GM18505 (cell line): Measurements from ENCODE around the gene GORASP1.

ENCODE experiments used
- ATAC-seq: cut with Tn5 transposase; IDR thresholded peaks from one replicate; pipeline ENCODE4 v1.9.1; 2021; ENCODE audit not compliant: unreplicated experiment
- POLR2A ChIP-seq: IDR thresholded peaks from 4 replicates; pipeline ENCODE4 v1.6.1; 2011; ENCODE audit warnings: borderline replicate concordance; ENCODE audit not compliant: insufficient read depth, insufficient read length; ENCODE audit errors: extremely low read depth

The GORASP1 gene

DNA sequence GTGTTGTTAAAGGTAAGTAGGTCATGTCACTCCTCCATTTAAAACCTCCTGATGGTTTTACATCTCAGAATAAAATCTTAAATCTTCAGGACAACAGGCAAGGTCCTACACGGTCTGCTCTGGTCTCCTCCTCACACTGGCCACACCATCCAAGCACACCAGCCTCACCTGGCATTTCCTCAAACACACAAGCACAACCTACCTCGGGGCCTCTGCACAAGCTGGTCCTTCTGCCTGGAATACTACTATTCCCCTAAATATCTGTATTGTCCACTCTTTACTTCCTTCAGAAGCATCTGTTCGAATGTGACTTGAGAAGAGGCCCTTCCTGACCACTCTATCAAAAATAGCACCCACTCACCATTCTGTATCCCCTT, 1.8 kb downstream of the GORASP1 start:
- no peak for ATAC-seq
- no peak for TF ChIP-seq POLR2A

DNA sequence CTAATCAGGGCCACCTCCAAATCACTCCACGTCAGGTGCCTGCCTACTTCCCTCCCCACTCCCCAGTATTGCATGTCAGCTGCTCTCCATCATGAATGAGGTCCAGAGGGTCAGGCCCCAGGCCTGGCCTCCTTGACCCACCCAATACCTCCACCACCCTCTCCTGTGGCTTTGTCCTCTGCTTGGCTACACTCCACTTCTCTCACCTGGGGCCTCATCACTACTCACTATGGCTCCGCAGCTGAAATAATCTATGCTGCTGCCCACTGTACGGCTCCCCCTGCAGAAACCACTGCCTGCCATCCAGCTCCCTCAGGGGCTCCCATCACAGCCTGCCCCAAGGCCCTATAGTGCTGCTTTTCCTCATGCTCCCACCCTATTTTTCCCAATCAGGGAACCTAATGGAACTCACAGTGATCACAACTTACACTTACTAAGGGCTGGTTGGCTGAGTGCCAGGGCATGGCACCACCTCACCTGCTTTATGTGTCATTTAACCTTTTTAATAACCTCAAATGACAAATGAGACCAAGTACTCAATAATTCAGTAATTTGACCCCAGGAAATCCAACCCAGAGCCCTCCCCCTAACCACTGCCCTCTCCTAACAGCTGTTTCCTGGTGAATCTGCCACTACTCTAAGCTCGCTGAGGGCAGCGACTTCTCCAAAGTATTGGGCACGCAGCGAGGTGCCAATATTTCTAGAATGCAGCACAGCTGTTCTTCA, 2.3 kb downstream of the GORASP1 start:
- TF ChIP-seq POLR2A, result no peak
- no peak for ATAC-seq

DNA sequence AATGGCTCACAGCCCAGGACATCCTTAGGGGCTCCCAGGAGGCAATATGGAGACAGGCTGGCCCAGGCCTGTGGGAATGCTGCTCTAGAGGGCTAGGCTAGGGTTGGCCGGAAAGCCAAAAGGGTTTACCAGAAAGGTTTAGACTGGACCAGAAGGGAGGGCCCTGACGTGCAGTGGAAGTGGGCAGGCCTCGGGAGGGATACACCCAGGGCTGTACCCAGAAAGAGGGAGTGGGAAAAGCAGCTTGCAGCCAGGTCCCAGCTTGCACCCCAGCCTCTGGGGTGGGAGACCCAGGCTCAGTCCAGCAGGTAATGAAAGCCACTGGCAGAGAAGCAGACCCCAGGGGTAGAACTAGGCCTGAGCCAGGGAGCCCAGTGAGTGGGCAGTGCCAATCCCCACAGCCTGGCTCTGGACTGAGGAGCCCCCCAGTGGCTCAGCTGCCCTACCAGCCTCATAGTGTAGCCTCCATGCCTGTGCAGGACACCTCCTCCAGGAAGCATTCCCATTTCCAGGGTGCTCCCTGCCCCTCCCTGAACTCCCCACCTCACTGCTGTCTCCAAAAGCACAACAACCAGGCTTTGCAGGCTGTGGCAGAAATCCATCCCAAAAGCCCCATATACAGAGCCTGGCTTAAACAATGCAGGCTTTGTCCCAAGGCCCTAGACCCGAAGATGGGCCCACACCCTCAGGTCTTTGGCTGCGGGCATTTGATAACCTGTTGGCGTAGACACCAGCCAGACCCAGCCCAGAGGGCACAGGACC, 3.5 kb downstream of the GORASP1 start:
- no peak for ATAC-seq
- no peak for TF ChIP-seq POLR2A

DNA sequence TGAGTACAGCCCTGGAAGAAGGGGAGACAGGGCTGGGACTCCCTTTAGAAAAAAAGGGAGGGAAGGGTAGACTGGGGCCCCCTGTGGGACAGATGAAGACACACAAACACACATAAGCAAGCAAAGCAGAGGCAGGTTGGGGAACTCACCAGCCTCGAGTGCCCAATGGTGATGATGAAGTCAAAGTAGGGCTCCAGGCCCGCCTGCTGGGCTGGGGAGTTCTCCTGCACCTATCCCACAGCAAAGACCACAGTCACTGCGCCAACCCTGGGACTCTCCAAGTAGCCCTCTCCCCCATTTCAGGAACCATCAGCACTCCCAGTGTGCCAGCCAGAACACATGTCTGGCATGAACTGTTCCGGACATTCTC, 4.1 kb downstream of the GORASP1 start:
- no peak for TF ChIP-seq POLR2A
- no peak for ATAC-seq

DNA sequence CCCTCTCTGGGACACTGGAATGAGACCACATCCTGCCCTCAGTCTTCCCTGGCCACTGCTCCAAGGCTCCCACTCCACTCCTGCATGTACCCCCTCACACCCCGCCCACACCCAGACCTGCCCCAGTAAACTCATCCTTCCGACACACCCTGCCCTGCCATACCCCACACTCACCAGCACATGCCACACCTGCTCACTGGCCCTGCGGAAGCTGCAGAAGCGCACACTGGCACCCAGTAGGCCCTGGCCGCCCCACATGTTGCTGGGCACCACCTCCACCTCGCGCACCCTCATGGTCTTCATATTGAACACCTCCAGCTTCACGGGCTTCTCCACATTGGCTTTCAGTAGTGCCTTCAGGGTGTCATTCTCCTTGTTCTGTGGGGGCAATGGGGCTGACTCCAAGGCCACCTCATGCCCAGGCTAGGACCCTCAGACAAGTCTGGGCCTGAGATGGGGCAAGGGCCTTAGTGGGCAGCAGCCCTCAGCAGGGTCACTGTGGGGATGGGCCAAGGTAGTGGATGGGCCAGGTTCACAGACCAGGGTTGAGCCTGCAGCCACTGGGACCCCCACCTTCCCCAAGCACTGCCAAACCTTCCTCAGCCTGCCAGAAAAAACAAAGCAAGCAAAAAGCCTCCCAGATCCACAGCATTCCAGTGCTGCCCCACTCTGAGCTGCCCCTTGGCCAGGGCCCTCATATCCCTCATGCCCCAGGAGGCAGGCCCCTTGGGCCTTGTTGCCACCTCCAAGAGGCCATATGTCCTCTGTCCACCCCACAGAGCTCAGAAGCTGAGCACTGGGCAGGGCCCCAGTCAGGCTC, 4.7 kb downstream of the GORASP1 start:
- ATAC-seq, result no peak
- TF ChIP-seq POLR2A, result no peak

DNA sequence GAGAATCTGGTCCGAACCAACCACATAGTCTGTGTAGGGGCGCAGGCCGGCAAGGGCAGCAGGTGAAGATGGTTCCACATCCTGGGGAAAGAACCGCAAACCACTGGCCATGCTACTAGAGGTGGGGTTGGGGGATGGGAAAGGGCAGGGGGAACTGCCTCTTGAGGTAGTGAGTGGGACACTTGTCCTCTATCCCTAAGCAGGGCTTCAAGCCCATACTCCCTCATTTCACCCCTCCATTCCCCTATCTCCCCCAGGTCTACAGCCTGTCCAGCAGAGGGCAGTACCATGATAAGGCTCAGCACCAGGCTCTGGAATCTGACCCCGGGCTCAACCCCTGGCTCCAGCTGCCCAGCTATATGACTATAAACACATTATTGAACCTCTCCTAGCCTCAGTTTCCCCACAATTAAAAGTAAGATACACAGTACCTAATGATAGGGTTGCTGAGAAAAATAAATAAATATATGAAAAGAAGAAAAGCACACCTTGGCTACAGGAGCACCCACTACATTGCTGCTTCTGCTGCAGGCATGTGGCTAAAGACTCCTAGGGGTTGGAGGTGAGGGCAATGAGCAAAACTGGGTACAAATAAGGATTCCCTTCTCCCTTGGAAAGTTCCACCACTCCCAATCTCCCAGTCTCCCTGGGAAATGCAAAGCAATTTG, 6.3 kb downstream of the GORASP1 start:
- peak; percentile 52 for ATAC-seq
- TF ChIP-seq POLR2A, result no peak

DNA sequence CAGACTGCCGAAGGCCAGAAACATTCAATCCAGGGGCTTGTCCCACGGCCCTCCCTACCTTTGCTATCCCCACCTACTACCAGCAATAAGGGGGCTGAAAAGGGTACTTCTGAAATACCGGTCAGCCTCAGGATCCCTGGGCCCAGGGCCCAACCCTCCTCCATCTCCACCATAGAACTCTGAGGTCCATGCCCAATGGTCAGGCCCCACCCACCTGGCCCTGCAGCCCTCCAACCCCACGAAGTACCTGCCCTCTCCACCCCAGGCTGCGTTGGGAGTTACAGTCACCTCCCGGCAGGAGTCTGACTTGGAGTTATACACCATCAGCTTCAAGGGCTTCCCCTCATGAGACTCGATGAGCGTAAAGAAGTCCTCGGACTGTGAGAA, 6.9 kb downstream of the GORASP1 start:
- no peak for ATAC-seq
- TF ChIP-seq POLR2A, result no peak

DNA sequence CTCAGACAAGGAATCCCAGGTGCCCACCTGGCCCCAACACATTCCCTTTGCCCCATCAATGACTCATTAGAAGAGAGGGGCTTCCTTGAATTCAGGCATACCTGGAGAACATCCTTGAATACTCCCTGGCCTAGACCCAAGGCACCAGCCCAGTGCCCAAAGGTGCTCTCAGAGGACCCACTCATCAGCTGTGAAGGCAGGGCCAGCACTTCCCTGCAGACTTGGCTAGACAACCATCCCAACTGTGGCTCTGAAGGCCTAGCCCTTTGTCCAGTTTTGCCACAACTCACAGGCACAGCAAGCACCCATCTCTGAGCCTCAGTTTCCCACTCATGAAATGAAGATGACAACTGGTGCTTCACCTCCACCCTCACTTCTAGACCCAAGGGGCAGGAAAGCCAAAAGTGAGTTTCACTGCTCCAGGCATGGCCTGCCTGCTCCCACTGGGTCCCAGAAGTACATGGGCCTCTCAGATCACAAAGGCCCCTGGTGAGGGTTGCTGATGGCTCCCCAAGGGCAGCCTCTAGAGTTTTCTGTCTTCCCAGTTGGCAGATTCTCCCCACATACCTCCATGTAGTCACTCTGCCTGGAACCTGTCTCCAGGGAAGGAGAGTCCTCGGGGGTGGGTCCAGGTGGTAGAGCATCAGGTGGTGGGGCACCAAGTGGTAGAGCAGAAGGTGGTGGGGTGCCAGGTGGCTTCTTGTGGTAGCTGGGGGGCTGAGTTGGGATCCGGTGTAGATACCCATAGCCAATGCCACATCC, 7.5 kb downstream of the GORASP1 start:
- no peak for TF ChIP-seq POLR2A
- no peak for ATAC-seq

DNA sequence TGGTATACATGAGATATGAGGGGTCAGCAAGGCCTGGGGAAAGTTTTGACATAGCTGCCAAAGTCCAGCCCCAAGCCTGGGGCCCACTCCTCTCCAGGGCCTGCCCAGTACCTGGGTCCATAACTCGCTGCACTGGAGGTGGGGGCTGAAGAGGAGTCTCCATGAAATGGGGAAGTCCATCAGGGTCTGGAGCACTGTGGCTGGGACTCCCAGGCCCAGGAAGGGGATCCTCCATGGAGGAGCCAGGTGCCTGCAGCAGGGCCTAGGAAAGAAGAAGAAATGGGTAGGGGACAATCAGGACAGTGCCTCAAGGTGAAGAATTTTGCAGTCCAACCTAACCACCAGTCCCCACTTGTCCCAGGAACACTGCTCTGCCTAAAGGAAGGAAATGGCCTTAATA, 8.2 kb downstream of the GORASP1 start:
- ATAC-seq, result no peak
- TF ChIP-seq POLR2A, result no peak

DNA sequence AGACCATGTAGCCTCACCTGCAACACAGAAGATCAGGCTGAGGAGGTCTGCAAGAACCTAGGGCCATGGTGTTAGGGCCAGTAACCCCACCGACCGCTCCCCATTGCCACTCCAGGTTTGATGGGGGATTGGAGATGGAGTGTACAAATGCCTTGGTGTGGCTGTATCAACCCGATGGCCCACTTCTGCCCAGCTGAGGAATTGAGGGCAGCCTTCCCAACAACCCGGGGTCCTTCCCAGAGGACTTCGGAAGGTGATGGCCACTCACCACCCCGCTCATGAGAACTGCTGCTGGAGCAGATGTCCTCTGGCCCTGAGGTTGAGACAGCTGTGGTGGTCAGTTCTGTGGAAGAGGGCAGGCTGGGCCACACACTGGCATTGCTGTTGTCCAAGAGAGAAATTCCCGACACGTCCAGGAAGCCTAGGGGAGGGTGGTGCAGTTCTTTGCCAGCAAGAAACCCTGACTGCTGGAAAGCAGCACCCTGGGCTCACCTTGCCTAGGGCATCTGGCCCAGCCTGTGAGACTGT, 8.9 kb downstream of the GORASP1 start:
- no peak for TF ChIP-seq POLR2A
- no peak for ATAC-seq

DNA sequence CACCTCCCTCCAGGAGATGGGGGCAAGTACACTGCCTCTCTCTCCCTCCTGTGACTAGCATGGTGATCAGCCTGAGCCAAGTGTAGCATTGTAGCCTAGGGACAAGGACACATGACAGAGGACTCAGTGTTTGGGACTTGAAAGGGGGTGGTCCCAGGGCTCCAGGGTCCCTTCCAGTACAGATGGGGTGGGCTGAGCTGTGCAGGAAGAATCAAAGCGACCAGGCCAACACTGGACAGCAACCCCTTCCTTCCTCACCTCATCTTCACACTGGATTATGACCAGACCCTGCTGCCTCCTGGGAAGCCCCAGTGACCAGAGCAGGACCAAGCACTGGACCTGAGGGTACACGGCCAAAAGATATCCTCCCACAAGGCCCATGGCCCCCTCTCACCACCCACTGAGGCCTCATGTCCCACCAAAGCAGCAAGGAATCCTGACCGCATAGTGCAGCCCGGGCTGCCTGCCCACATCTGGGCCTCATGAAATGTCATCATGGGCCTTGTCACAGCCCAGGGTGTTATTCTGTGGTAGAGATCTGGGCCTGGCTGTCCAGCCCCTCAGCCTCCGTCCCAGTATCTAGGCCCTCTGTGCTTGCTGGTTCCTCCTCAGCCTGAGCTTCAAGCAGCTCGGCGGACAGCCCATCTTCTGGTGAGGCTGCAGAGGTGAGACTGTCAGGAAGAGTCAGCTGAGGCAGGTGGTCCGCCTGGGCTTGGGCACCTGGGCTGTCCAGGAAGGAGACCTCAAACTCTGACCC, 9.5 kb downstream of the GORASP1 start:
- TF ChIP-seq POLR2A, result no peak
- no peak for ATAC-seq

DNA sequence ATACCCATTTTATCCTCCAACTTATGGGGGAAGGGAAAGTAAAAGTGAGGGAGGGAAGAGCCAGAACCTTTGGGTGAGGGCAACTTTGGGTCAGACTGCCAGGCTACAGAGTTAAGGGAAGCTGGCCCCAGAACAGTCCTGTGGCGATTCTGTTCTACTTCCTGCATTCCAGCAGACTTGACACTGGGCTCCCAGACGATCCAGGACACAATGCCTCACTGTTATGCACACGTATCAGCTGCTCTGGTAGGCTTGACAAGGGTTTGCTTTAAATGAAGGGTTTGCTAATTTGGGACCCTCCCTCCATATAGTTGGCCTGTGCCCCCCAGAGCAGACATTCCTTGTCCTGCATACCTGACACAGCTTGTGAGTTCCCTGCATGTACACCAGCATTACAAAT, 10.7 kb downstream of the GORASP1 start:
- TF ChIP-seq POLR2A, result no peak
- ATAC-seq, result no peak

DNA sequence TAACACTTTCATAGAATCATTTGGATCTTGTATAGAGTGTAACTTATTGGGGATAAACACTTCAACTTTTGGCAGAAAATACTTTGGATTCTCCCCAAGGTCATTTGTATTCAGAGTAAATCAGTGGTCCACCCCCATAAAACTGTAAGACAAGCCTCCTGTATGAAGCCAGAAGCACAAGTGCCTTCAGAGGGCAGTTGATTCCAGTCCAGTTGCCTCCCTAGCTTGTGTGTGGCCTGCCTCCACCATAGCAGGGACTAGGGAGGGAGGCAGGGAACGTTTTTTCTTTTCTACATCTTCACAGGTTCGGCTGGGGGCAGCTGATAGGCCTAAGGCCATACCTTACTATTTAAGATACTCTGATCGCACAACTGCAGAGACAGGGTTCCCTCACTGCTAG, 11.6 kb downstream of the GORASP1 start:
- no peak for TF ChIP-seq POLR2A
- no peak for ATAC-seq
